GM23338 (cell line): ENCODE measurements around the gene RHBDF2. TPM values are rescaled to one million over a fixed set of nuclear protein-coding genes. Genes with fewer than 3 reads are reported as not detected.

Experiments
- ATAC-seq: fragments of 200-7000 bp; cut with Tn5 transposase; 3 replicates; pipeline ENCODE4 v1.9.1; 2020
- DNase-seq: peaks from one replicate; pipeline ENCODE4 v3.0.0-alpha.2; 2015; ENCODE audit warnings: low spot score
- H2AFZ ChIP-seq: fragments of 200-600 bp; sonication (generic); 2 replicates; pipeline ENCODE4 v1.8.0; 2016; ENCODE audit warnings: antibody characterized with exemption, mild to moderate bottlenecking, moderate library complexity
- H3F3A ChIP-seq: fragments of 200-600 bp; sonication (generic); replicated peaks from 2 replicates; pipeline ENCODE4 v1.8.0; 2017; ENCODE audit warnings: antibody characterized with exemption, mixed run types, low read depth
- H3K27ac ChIP-seq: fragments of 200-600 bp; sonication (generic); 2 replicates; pipeline ENCODE4 v1.6.1; 2016; ENCODE audit warnings: low read depth
- H3K27me3 ChIP-seq: fragments of 200-600 bp; sonication (generic); 2 replicates; pipeline ENCODE4 v1.8.0; 2016; ENCODE audit warnings: mild to moderate bottlenecking, mixed run types, moderate library complexity; ENCODE audit not compliant: insufficient read depth
- H3K36me3 ChIP-seq: fragments of 200-600 bp; sonication (generic); 2 replicates; pipeline ENCODE4 v1.8.0; 2016; ENCODE audit warnings: mild to moderate bottlenecking; ENCODE audit not compliant: insufficient read depth
- H3K4me1 ChIP-seq: fragments of 200-600 bp; sonication (generic); 2 replicates; pipeline ENCODE4 v1.8.0; 2016; ENCODE audit warnings: mild to moderate bottlenecking, moderate library complexity; ENCODE audit not compliant: insufficient read depth
- H3K4me2 ChIP-seq: fragments of 200-600 bp; sonication (generic); 2 replicates; pipeline ENCODE4 v1.7.1; 2017; ENCODE audit warnings: mixed run types
- H3K4me3 ChIP-seq: fragments of 200-600 bp; sonication (generic); 2 replicates; pipeline ENCODE4 v1.6.1; 2016; ENCODE audit warnings: mixed run types
- H3K79me2 ChIP-seq: fragments of 200-600 bp; sonication (generic); replicated peaks from 2 replicates; pipeline ENCODE4 v1.8.0; 2017; ENCODE audit warnings: mild to moderate bottlenecking; ENCODE audit not compliant: insufficient read depth
- H3K9me2 ChIP-seq: fragments of 200-600 bp; sonication (generic); 2 replicates; pipeline ENCODE4 v1.8.0; 2017; ENCODE audit not compliant: insufficient read depth
- H4K20me1 ChIP-seq: fragments of 200-600 bp; sonication (generic); replicated peaks from 2 replicates; pipeline ENCODE4 v1.8.0; 2017; ENCODE audit warnings: mild to moderate bottlenecking; ENCODE audit not compliant: insufficient read depth
- H3K27ac Mint-ChIP-seq: 2 replicates; pipeline ENCODE4 v1.8.0; 2020; ENCODE audit warnings: inconsistent platforms, mild to moderate bottlenecking, moderate library complexity, mixed read lengths
- H3K27me3 Mint-ChIP-seq: 3 replicates; pipeline ENCODE4 v1.8.0; 2022; ENCODE audit warnings: low read depth, mild to moderate bottlenecking, moderate library complexity, mixed read lengths, inconsistent platforms; ENCODE audit not compliant: insufficient read depth, poor library complexity
- H3K36me3 Mint-ChIP-seq: 3 replicates; pipeline ENCODE4 v1.8.0; 2021; ENCODE audit warnings: low read depth, mild to moderate bottlenecking, inconsistent platforms, moderate library complexity, mixed read lengths
- H3K4me1 Mint-ChIP-seq: 3 replicates; pipeline ENCODE4 v1.8.0; 2020; ENCODE audit warnings: mild to moderate bottlenecking, inconsistent platforms, mixed read lengths
- H3K4me3 Mint-ChIP-seq: 3 replicates; pipeline ENCODE4 v1.8.0; 2021; ENCODE audit warnings: moderate library complexity, mild to moderate bottlenecking, inconsistent platforms, mixed read lengths
- H3K9me3 Mint-ChIP-seq: 3 replicates; pipeline ENCODE4 v1.8.0; 2020; ENCODE audit warnings: moderate library complexity, mild to moderate bottlenecking, inconsistent platforms, mixed read lengths
- CREB1 ChIP-seq: fragments of 250-450 bp; sonication (Bioruptor Pico); IDR thresholded peaks from 2 replicates; pipeline ENCODE4 v1.5.0; 2020; ENCODE audit warnings: low read depth, mild to moderate bottlenecking, moderate library complexity
- EZH2phosphoT487 ChIP-seq: fragments of 200-600 bp; sonication (generic); IDR thresholded peaks from one replicate; pipeline ENCODE4 v1.8.1; 2018; ENCODE audit warnings: antibody characterized with exemption; ENCODE audit not compliant: unreplicated experiment
- JUNB ChIP-seq: IDR thresholded peaks from one replicate; pipeline ENCODE4 v1.6.1; 2016; ENCODE audit warnings: antibody characterized with exemption; ENCODE audit not compliant: unreplicated experiment
- NANOG ChIP-seq: IDR thresholded peaks from 2 replicates; pipeline ENCODE4 v1.6.1; 2016; ENCODE audit warnings: antibody characterized with exemption, borderline replicate concordance
- POLR2AphosphoS5 ChIP-seq: IDR thresholded peaks from 2 replicates; pipeline ENCODE4 v1.6.1; 2016; ENCODE audit warnings: antibody characterized with exemption, low read depth
- ZNF114 ChIP-seq: fragments of 250-450 bp; sonication (Bioruptor Pico); IDR thresholded peaks from 2 replicates; pipeline ENCODE4 v1.5.0; 2020; ENCODE audit warnings: mild to moderate bottlenecking, moderate library complexity
- ZNF331 ChIP-seq: fragments of 250-450 bp; sonication (Bioruptor Pico); IDR thresholded peaks from 2 replicates; pipeline ENCODE4 v1.5.0; 2020; ENCODE audit warnings: low read depth, mild to moderate bottlenecking, moderate library complexity
- polyA plus RNA-seq: library from polyadenylated mRNA; unstranded; fragments of >200 nt; fragmentation: Nextera tagmentation; extraction: Ambion mirVana; gene quantifications from 2 replicates; pipeline ENCODE4 v1.2.1, GENCODE V29; 2016
- total RNA-seq: library from RNA; depleted of rRNA; stranded (reverse); fragments of >200 nt; shearing (Covaris generic); gene quantifications from 2 replicates; pipeline ENCODE4 v1.2.3, GENCODE V29; 2014
- TF ChIP-seq, protein P1 (sequence below): fragments of 250-450 bp; sonication (Bioruptor Pico); IDR thresholded peaks from 2 replicates; pipeline ENCODE4 v1.5.0; 2020; ENCODE audit warnings: mild to moderate bottlenecking, moderate library complexity
- TF ChIP-seq, protein P2 (sequence below): IDR thresholded peaks from one replicate; pipeline ENCODE4 v1.6.1; 2018; ENCODE audit warnings: antibody characterized with exemption; ENCODE audit not compliant: unreplicated experiment
- TF ChIP-seq, protein P3 (sequence below), 2 experiments: fragments of 200-600 bp in 1 of 2; sonication (generic) in 1 of 2; conservative IDR thresholded peaks; 2 replicates each; pipeline versions ENCODE4 v1.5.1 to v1.6.1; 2016 to 2017; ENCODE audit warnings: antibody characterized with exemption in 2 of 2, low read depth in 2 of 2, mild to moderate bottlenecking in 2 of 2, moderate library complexity in 1 of 2

RHBDF2 gene
- total and polyA plus RNA-seq, 2 experiments from 2014 or later, result 9.4 to 29.5 TPM

DNA sequence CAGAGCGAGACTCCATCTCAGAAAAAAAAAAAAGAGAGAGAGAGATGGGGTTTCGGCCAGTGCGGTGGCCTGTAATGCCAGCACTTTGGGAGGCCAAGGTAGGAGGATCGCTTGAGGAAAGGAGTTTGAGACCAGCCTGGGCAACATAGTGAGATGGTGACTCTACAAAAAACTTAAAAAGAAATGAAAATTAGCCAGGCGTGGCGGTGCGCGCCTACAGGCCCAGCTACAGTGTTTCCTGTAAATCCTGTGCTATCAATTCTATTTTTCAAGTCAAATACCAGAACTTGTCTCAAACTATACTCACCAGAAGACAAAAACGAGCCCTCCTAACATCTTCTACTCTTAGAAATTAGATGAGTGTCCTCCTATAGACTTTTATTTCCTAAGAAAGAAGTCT, 67.5 kb downstream of the RHBDF2 start:
- Mint-ChIP-seq H3K4me3 (no peak overlapping the region), H3K27me3 (peaks cover 5% of the 10 kb centered on the region), H3K4me1 (peaks cover 63% of the 10 kb centered on the region), H3K36me3 (peaks cover 7% of the 10 kb centered on the region; the same call in 2 of the 3 replicates), H3K9me3 (no peaks in the 10 kb centered on the region), H3K27ac (peak overlapping the region; percentile 14; the same call in 1 of the 2 replicates)
- peak overlapping the region; percentile 52; the same call in 1 of the 2 replicates for H3K27ac ChIP-seq
- peaks cover 61% of the 10 kb centered on the region for H3K4me1 ChIP-seq
- H3K36me3 ChIP-seq, result no peaks in the 10 kb centered on the region
- H2AFZ ChIP-seq, result no peak overlapping the region
- H4K20me1 ChIP-seq, result peaks cover 57% of the 10 kb centered on the region
- H3F3A ChIP-seq, result no peaks in the 10 kb centered on the region
- no peak overlapping the region for H3K4me2 ChIP-seq
- no peak overlapping the region for H3K4me3 ChIP-seq
- peaks cover 100% of the 10 kb centered on the region for H3K79me2 ChIP-seq
- no peak for ATAC-seq
- no peak for DNase-seq
- H3K9me2 ChIP-seq, result no peaks in the 10 kb centered on the region
- H3K27me3 ChIP-seq, result no peaks in the 10 kb centered on the region
- no peak for TF ChIP-seq CREB1 (CRISPR knock-in tag)
- TF ChIP-seq, protein P1, sequence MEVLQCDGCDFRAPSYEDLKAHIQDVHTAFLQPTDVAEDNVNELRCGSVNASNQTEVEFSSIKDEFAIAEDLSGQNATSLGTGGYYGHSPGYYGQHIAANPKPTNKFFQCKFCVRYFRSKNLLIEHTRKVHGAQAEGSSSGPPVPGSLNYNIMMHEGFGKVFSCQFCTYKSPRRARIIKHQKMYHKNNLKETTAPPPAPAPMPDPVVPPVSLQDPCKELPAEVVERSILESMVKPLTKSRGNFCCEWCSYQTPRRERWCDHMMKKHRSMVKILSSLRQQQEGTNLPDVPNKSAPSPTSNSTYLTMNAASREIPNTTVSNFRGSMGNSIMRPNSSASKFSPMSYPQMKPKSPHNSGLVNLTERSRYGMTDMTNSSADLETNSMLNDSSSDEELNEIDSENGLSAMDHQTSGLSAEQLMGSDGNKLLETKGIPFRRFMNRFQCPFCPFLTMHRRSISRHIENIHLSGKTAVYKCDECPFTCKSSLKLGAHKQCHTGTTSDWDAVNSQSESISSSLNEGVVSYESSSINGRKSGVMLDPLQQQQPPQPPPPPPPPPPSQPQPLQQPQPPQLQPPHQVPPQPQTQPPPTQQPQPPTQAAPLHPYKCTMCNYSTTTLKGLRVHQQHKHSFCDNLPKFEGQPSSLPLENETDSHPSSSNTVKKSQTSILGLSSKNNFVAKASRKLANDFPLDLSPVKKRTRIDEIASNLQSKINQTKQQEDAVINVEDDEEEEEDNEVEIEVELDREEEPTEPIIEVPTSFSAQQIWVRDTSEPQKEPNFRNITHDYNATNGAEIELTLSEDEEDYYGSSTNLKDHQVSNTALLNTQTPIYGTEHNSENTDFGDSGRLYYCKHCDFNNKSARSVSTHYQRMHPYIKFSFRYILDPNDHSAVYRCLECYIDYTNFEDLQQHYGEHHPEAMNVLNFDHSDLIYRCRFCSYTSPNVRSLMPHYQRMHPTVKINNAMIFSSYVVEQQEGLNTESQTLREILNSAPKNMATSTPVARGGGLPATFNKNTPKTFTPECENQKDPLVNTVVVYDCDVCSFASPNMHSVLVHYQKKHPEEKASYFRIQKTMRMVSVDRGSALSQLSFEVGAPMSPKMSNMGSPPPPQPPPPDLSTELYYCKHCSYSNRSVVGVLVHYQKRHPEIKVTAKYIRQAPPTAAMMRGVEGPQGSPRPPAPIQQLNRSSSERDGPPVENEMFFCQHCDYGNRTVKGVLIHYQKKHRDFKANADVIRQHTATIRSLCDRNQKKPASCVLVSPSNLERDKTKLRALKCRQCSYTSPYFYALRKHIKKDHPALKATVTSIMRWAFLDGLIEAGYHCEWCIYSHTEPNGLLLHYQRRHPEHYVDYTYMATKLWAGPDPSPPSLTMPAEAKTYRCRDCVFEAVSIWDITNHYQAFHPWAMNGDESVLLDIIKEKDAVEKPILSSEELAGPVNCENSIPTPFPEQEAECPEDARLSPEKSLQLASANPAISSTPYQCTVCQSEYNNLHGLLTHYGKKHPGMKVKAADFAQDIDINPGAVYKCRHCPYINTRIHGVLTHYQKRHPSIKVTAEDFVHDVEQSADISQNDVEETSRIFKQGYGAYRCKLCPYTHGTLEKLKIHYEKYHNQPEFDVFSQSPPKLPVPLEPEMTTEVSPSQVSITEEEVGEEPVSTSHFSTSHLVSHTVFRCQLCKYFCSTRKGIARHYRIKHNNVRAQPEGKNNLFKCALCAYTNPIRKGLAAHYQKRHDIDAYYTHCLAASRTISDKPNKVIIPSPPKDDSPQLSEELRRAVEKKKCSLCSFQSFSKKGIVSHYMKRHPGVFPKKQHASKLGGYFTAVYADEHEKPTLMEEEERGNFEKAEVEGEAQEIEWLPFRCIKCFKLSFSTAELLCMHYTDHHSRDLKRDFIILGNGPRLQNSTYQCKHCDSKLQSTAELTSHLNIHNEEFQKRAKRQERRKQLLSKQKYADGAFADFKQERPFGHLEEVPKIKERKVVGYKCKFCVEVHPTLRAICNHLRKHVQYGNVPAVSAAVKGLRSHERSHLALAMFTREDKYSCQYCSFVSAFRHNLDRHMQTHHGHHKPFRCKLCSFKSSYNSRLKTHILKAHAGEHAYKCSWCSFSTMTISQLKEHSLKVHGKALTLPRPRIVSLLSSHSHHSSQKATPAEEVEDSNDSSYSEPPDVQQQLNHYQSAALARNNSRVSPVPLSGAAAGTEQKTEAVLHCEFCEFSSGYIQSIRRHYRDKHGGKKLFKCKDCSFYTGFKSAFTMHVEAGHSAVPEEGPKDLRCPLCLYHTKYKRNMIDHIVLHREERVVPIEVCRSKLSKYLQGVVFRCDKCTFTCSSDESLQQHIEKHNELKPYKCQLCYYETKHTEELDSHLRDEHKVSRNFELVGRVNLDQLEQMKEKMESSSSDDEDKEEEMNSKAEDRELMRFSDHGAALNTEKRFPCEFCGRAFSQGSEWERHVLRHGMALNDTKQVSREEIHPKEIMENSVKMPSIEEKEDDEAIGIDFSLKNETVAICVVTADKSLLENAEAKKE (CRISPR knock-in tag), result no peak
- TF ChIP-seq NANOG, result no peak
- TF ChIP-seq POLR2AphosphoS5, result no peak
- TF ChIP-seq, protein P2, sequence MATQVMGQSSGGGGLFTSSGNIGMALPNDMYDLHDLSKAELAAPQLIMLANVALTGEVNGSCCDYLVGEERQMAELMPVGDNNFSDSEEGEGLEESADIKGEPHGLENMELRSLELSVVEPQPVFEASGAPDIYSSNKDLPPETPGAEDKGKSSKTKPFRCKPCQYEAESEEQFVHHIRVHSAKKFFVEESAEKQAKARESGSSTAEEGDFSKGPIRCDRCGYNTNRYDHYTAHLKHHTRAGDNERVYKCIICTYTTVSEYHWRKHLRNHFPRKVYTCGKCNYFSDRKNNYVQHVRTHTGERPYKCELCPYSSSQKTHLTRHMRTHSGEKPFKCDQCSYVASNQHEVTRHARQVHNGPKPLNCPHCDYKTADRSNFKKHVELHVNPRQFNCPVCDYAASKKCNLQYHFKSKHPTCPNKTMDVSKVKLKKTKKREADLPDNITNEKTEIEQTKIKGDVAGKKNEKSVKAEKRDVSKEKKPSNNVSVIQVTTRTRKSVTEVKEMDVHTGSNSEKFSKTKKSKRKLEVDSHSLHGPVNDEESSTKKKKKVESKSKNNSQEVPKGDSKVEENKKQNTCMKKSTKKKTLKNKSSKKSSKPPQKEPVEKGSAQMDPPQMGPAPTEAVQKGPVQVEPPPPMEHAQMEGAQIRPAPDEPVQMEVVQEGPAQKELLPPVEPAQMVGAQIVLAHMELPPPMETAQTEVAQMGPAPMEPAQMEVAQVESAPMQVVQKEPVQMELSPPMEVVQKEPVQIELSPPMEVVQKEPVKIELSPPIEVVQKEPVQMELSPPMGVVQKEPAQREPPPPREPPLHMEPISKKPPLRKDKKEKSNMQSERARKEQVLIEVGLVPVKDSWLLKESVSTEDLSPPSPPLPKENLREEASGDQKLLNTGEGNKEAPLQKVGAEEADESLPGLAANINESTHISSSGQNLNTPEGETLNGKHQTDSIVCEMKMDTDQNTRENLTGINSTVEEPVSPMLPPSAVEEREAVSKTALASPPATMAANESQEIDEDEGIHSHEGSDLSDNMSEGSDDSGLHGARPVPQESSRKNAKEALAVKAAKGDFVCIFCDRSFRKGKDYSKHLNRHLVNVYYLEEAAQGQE, result no peak
- TF ChIP-seq ZNF114 (CRISPR knock-in tag), result no peak
- no peak for TF ChIP-seq EZH2phosphoT487
- TF ChIP-seq, protein P3, sequence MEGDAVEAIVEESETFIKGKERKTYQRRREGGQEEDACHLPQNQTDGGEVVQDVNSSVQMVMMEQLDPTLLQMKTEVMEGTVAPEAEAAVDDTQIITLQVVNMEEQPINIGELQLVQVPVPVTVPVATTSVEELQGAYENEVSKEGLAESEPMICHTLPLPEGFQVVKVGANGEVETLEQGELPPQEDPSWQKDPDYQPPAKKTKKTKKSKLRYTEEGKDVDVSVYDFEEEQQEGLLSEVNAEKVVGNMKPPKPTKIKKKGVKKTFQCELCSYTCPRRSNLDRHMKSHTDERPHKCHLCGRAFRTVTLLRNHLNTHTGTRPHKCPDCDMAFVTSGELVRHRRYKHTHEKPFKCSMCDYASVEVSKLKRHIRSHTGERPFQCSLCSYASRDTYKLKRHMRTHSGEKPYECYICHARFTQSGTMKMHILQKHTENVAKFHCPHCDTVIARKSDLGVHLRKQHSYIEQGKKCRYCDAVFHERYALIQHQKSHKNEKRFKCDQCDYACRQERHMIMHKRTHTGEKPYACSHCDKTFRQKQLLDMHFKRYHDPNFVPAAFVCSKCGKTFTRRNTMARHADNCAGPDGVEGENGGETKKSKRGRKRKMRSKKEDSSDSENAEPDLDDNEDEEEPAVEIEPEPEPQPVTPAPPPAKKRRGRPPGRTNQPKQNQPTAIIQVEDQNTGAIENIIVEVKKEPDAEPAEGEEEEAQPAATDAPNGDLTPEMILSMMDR (conservative IDR thresholded peaks at IDR 0.05; ENCODE audit: low read depth in 2 of 2), result no peak
- TF ChIP-seq ZNF331 (CRISPR knock-in tag), result no peak
- TF ChIP-seq JUNB, result no peak
